Astrocyte (in vitro differentiated cells and primary cell): ENCODE data around the gene ANO2.

Experiments
- CTCF ChIP-seq: IDR thresholded peaks from 2 replicates; pipeline ENCODE4 v1.5.1; 2011; ENCODE audit warnings: low read depth, mild to moderate bottlenecking, inconsistent platforms, low read length, moderate library complexity; ENCODE audit not compliant: insufficient read depth
- EZH2 ChIP-seq: IDR thresholded peaks from 2 replicates; pipeline ENCODE4 v1.6.1; 2012; ENCODE audit warnings: mild to moderate bottlenecking, low read length, inconsistent platforms; ENCODE audit not compliant: insufficient read depth

GRCh38 chr12:5794156-5794555, 150.9 kb downstream of the ANO2 start:
- no peak for TF ChIP-seq CTCF
- no peak for TF ChIP-seq EZH2
